Measurements from ENCODE around the gene BBS1.

BBS1 gene

GRCh38 chr11:66556086-66556485, 45.7 kb downstream of the BBS1 start:
- no peak for TF ChIP-seq CTCF (IDR thresholded peaks at IDR 0.05; ENCODE audit: borderline replicate concordance, insufficient read depth, low read depth, low read length)
- H3K4me3 ChIP-seq (ENCODE audit: low read depth, low read length): no peak overlapping the region

- no peak for TF ChIP-seq CTCF (IDR thresholded peaks at IDR 0.05; ENCODE audit: borderline replicate concordance, insufficient read depth, low read depth, low read length)
- no peak overlapping the region for H3K4me3 ChIP-seq (ENCODE audit: low read depth, low read length)
Observed at GRCh38 chr11:66557733-66558326, 47.4 kb downstream of the BBS1 start.

GRCh38 chr11:66559142-66559865, 48.9 kb downstream of the BBS1 start:
- no peak for TF ChIP-seq CTCF (IDR thresholded peaks at IDR 0.05; ENCODE audit: borderline replicate concordance, insufficient read depth, low read depth, low read length)
- H3K4me3 ChIP-seq (ENCODE audit: low read depth, low read length): no peak overlapping the region

- TF ChIP-seq CTCF (IDR thresholded peaks at IDR 0.05; ENCODE audit: borderline replicate concordance, insufficient read depth, low read depth, low read length): no peak
- no peak overlapping the region for H3K4me3 ChIP-seq (ENCODE audit: low read depth, low read length)
Observed at GRCh38 chr11:66559866-66560676, 49.6 kb downstream of the BBS1 start.

- H3K4me3 ChIP-seq (ENCODE audit: low read depth, low read length): no peak overlapping the region
- no peak for TF ChIP-seq CTCF (IDR thresholded peaks at IDR 0.05; ENCODE audit: borderline replicate concordance, insufficient read depth, low read depth, low read length)
Observed at GRCh38 chr11:66561178-66561974, 50.9 kb downstream of the BBS1 start.

GRCh38 chr11:66561975-66562248, 51.5 kb downstream of the BBS1 start:
- TF ChIP-seq CTCF (IDR thresholded peaks at IDR 0.05; ENCODE audit: borderline replicate concordance, insufficient read depth, low read depth, low read length): no peak
- H3K4me3 ChIP-seq (ENCODE audit: low read depth, low read length): no peak overlapping the region

Data from GM12875 (cell line).